ENCODE data around the gene SH2D2A.

DNA sequence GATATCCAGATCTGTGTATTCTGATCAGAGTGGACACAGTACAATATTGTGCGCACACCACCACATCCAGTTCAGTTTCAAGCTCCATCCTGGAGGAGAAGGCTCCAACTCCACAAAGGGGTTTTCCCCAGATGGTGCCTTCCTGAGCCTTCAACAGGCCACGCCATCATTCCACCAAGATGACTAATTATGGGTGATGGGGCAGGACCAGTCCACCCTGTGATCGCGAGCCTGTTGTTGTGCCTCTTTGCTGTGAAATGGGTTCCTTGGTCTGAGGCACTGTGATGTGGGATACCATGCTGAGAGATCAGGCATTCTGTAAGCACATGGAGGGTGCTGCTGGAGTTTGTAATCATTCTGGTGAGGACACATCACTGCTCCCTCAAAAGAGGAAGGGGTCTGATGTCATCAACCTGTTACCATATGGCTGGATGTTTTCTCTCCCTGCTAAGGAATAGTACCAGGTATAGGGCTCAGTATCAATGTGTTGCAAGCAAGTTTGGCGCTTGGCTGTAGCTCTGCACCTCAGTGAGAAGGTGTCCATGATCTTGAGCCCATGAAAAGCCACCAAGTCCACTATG, 6.7 kb upstream of the SH2D2A start:
- TF ChIP-seq, protein P1, sequence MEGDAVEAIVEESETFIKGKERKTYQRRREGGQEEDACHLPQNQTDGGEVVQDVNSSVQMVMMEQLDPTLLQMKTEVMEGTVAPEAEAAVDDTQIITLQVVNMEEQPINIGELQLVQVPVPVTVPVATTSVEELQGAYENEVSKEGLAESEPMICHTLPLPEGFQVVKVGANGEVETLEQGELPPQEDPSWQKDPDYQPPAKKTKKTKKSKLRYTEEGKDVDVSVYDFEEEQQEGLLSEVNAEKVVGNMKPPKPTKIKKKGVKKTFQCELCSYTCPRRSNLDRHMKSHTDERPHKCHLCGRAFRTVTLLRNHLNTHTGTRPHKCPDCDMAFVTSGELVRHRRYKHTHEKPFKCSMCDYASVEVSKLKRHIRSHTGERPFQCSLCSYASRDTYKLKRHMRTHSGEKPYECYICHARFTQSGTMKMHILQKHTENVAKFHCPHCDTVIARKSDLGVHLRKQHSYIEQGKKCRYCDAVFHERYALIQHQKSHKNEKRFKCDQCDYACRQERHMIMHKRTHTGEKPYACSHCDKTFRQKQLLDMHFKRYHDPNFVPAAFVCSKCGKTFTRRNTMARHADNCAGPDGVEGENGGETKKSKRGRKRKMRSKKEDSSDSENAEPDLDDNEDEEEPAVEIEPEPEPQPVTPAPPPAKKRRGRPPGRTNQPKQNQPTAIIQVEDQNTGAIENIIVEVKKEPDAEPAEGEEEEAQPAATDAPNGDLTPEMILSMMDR (conservative IDR thresholded peaks at IDR 0.05), result no peak
- TF ChIP-seq EZH2 (IDR thresholded peaks at IDR 0.05; ENCODE audit: low read depth), result no peak

Data from PC-9 (cell line).